MM.1S (cell line): ENCODE data around the gene SPATA6L.

Experiments
- DNase-seq: peaks from one replicate; pipeline ENCODE4 v3.0.0-alpha.2; 2015
- H2AFZ ChIP-seq: fragments of 300-600 bp; sonication (generic); 2 replicates; pipeline ENCODE4 v1.6.0; 2016; ENCODE audit warnings: antibody characterized with exemption, low read length
- H3F3A ChIP-seq: fragments of 300-600 bp; sonication (generic); 2 replicates; pipeline ENCODE4 v1.6.1; 2016; ENCODE audit warnings: mild to moderate bottlenecking, antibody characterized with exemption, low read length, moderate library complexity, mixed read lengths; ENCODE audit not compliant: insufficient read depth
- H3K27ac ChIP-seq: fragments of 300-600 bp; sonication (generic); 2 replicates; pipeline ENCODE4 v1.5.1; 2016; ENCODE audit warnings: mild to moderate bottlenecking, low read length
- H3K27me3 ChIP-seq: fragments of 300-600 bp; sonication (generic); replicated peaks from 2 replicates; pipeline ENCODE4 v1.6.0; 2016; ENCODE audit warnings: low read length; ENCODE audit not compliant: insufficient read depth
- H3K36me3 ChIP-seq: fragments of 300-600 bp; sonication (generic); replicated peaks from 2 replicates; pipeline ENCODE4 v1.6.1; 2016; ENCODE audit warnings: mild to moderate bottlenecking, low read length, mixed read lengths; ENCODE audit not compliant: insufficient read depth
- H3K4me1 ChIP-seq: fragments of 300-600 bp; sonication (generic); 2 replicates; pipeline ENCODE4 v1.6.1; 2016; ENCODE audit warnings: low read length, mixed read lengths
- H3K4me2 ChIP-seq: fragments of 300-600 bp; sonication (generic); 2 replicates; pipeline ENCODE4 v1.6.0; 2016; ENCODE audit warnings: low read depth, low read length
- H3K4me3 ChIP-seq: fragments of 300-600 bp; sonication (generic); 2 replicates; pipeline ENCODE4 v1.5.1; 2016; ENCODE audit warnings: low read length, mixed read lengths
- H3K79me2 ChIP-seq: fragments of 300-600 bp; sonication (generic); 2 replicates; pipeline ENCODE4 v1.6.1; 2016; ENCODE audit warnings: mixed run types, low read length, mixed read lengths
- H3K9ac ChIP-seq: fragments of 300-600 bp; sonication (generic); 2 replicates; pipeline ENCODE4 v1.6.1; 2016; ENCODE audit warnings: low read length, mixed read lengths
- H3K9me2 ChIP-seq: fragments of 300-600 bp; sonication (generic); replicated peaks from 2 replicates; pipeline ENCODE4 v1.6.1; 2016; ENCODE audit warnings: mild to moderate bottlenecking, low read length, mixed read lengths; ENCODE audit not compliant: insufficient read depth
- H3K9me3 ChIP-seq: fragments of 300-600 bp; sonication (generic); replicated peaks from 2 replicates; pipeline ENCODE4 v1.6.1; 2016; ENCODE audit warnings: mild to moderate bottlenecking, low read length, mixed read lengths; ENCODE audit not compliant: insufficient read depth
- H4K20me1 ChIP-seq: fragments of 300-600 bp; sonication (generic); 2 replicates; pipeline ENCODE4 v1.6.1; 2016; ENCODE audit warnings: mild to moderate bottlenecking, low read length, moderate library complexity, mixed read lengths; ENCODE audit not compliant: insufficient read depth
- EZH2 ChIP-seq: fragments of 300-600 bp; sonication (generic); optimal IDR thresholded peaks from 2 replicates; pipeline ENCODE3; 2017; ENCODE audit warnings: low read depth, mild to moderate bottlenecking, antibody characterized with exemption, low read length, mixed read lengths
- EZH2phosphoT487 ChIP-seq: fragments of 300-600 bp; sonication (generic); IDR thresholded peaks from 2 replicates; pipeline ENCODE4 v1.6.1; 2018; ENCODE audit warnings: antibody characterized with exemption, low read length
- TF ChIP-seq, protein P1 (sequence below): fragments of 300-600 bp; sonication (generic); IDR thresholded peaks from 2 replicates; pipeline ENCODE4 v1.5.1; 2016; ENCODE audit warnings: antibody characterized with exemption, low read length, mixed read lengths

The SPATA6L gene

GRCh38 chr9:4573176-4573575 lies 93.1 kb downstream of the SPATA6L start:
- H3F3A ChIP-seq: no peaks in the 10 kb centered on the region
- H3K4me2 ChIP-seq: no peak overlapping the region
- no peak overlapping the region for H3K27ac ChIP-seq
- H4K20me1 ChIP-seq: no peaks in the 10 kb centered on the region
- H3K36me3 ChIP-seq: no peaks in the 10 kb centered on the region
- no peaks in the 10 kb centered on the region for H3K9me3 ChIP-seq
- no peak overlapping the region for H3K9ac ChIP-seq
- no peak for DNase-seq
- no peaks in the 10 kb centered on the region for H3K27me3 ChIP-seq
- no peak overlapping the region for H2AFZ ChIP-seq
- H3K79me2 ChIP-seq: no peaks in the 10 kb centered on the region
- no peaks in the 10 kb centered on the region for H3K4me1 ChIP-seq
- H3K4me3 ChIP-seq: no peak overlapping the region
- TF ChIP-seq EZH2 (no peak), EZH2phosphoT487 (no peak)
- TF ChIP-seq, protein P1, sequence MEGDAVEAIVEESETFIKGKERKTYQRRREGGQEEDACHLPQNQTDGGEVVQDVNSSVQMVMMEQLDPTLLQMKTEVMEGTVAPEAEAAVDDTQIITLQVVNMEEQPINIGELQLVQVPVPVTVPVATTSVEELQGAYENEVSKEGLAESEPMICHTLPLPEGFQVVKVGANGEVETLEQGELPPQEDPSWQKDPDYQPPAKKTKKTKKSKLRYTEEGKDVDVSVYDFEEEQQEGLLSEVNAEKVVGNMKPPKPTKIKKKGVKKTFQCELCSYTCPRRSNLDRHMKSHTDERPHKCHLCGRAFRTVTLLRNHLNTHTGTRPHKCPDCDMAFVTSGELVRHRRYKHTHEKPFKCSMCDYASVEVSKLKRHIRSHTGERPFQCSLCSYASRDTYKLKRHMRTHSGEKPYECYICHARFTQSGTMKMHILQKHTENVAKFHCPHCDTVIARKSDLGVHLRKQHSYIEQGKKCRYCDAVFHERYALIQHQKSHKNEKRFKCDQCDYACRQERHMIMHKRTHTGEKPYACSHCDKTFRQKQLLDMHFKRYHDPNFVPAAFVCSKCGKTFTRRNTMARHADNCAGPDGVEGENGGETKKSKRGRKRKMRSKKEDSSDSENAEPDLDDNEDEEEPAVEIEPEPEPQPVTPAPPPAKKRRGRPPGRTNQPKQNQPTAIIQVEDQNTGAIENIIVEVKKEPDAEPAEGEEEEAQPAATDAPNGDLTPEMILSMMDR: no peak
- no peaks in the 10 kb centered on the region for H3K9me2 ChIP-seq

DNA sequence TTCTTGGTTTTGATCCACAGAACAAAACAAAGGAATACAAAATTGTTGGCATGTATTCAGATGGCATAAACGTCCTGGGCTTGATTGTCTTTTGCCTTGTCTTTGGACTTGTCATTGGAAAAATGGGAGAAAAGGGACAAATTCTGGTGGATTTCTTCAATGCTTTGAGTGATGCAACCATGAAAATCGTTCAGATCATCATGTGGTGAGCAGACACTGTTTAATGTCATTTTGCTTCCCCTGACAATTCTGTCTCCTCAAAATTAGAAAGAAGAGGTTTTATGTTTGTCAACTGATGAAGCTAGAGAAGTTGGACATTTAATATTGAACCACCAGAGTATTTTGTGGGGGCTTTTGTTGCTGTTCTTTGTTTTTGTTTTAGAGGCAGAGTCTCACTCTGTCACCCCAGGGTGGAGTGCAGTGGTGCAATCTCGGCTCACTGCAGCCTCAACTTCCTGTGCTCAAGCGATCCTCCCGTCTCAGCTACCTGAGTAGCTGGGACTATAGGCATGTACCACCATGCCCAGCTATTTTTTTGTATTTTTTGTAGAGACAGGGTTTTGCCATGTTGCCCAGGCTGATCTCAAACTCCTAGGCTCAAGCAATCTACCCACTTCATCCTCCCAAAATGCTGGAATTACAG lies 94.0 kb downstream of the SPATA6L start:
- Histone ChIP-seq H3K79me2 (no peaks in the 10 kb centered on the region), H3K9ac (no peak overlapping the region)

GRCh38 chr9:4569101-4569500 lies 97.2 kb downstream of the SPATA6L start:
- TF ChIP-seq EZH2phosphoT487: no peak
- no peaks in the 10 kb centered on the region for H3K9me2 ChIP-seq
- H3K9me3 ChIP-seq: no peaks in the 10 kb centered on the region
- H3K27ac ChIP-seq: no peak overlapping the region
- H3K4me1 ChIP-seq: no peaks in the 10 kb centered on the region
- H4K20me1 ChIP-seq: no peaks in the 10 kb centered on the region
- no peak overlapping the region for H3K4me2 ChIP-seq
- no peaks in the 10 kb centered on the region for H3K27me3 ChIP-seq
- H3K36me3 ChIP-seq: no peaks in the 10 kb centered on the region
- DNase-seq: no peak
- no peak overlapping the region for H3K4me3 ChIP-seq
- H2AFZ ChIP-seq: no peak overlapping the region
- no peaks in the 10 kb centered on the region for H3F3A ChIP-seq
- no peak overlapping the region for H3K9ac ChIP-seq
- H3K79me2 ChIP-seq: no peaks in the 10 kb centered on the region

More for the DNA sequence above, 94.0 kb downstream of the SPATA6L start:
- H3K27ac ChIP-seq: no peak overlapping the region
- no peak overlapping the region for H3K4me2 ChIP-seq
- H4K20me1 ChIP-seq: no peaks in the 10 kb centered on the region
- H3K27me3 ChIP-seq: no peaks in the 10 kb centered on the region
- no peaks in the 10 kb centered on the region for H3K4me1 ChIP-seq
- no peaks in the 10 kb centered on the region for H3K9me3 ChIP-seq
- TF ChIP-seq EZH2: no peak
- TF ChIP-seq EZH2phosphoT487: no peak
- TF ChIP-seq, protein P1: no peak
- no peak overlapping the region for H3K4me3 ChIP-seq
- no peak overlapping the region for H2AFZ ChIP-seq
- no peaks in the 10 kb centered on the region for H3K36me3 ChIP-seq
- no peaks in the 10 kb centered on the region for H3F3A ChIP-seq
- DNase-seq: no peak
- H3K9me2 ChIP-seq: no peaks in the 10 kb centered on the region

- H3K36me3 ChIP-seq: no peaks in the 10 kb centered on the region
- no peaks in the 10 kb centered on the region for H4K20me1 ChIP-seq
- H3K4me3 ChIP-seq: no peak overlapping the region
- no peak overlapping the region for H3K9ac ChIP-seq
- H3K79me2 ChIP-seq: no peaks in the 10 kb centered on the region
- no peaks in the 10 kb centered on the region for H3K9me2 ChIP-seq
- DNase-seq: no peak
- no peaks in the 10 kb centered on the region for H3K27me3 ChIP-seq
- H3K4me1 ChIP-seq: no peaks in the 10 kb centered on the region
- no peak for TF ChIP-seq EZH2
- TF ChIP-seq, protein P1: no peak
- no peak for TF ChIP-seq EZH2phosphoT487
- no peaks in the 10 kb centered on the region for H3K9me3 ChIP-seq
- H3K4me2 ChIP-seq: no peak overlapping the region
- H3K27ac ChIP-seq: no peak overlapping the region
- no peak overlapping the region for H2AFZ ChIP-seq
- no peaks in the 10 kb centered on the region for H3F3A ChIP-seq
Measured at GRCh38 chr9:4567601-4568000, 98.7 kb downstream of the SPATA6L start.
